ENCODE results near the gene DOC2A.

- TF ChIP-seq EZH2 (IDR thresholded peaks at IDR 0.05) (no peak), POLR2AphosphoS5 (IDR thresholded peaks at IDR 0.05; ENCODE audit: borderline replicate concordance, low read depth, low read length) (no peak), FOXP2 (optimal IDR thresholded peaks at IDR 0.05; ENCODE audit: control extremely low read depth, extremely low read length, insufficient read depth) (no peak)
These were observed 9.8 kb downstream of the DOC2A start for GRCh38 chr16:30000735-30001631.

All from SK-N-MC (cell line).